Measurements from ENCODE around the gene IQSEC1.

DNA sequence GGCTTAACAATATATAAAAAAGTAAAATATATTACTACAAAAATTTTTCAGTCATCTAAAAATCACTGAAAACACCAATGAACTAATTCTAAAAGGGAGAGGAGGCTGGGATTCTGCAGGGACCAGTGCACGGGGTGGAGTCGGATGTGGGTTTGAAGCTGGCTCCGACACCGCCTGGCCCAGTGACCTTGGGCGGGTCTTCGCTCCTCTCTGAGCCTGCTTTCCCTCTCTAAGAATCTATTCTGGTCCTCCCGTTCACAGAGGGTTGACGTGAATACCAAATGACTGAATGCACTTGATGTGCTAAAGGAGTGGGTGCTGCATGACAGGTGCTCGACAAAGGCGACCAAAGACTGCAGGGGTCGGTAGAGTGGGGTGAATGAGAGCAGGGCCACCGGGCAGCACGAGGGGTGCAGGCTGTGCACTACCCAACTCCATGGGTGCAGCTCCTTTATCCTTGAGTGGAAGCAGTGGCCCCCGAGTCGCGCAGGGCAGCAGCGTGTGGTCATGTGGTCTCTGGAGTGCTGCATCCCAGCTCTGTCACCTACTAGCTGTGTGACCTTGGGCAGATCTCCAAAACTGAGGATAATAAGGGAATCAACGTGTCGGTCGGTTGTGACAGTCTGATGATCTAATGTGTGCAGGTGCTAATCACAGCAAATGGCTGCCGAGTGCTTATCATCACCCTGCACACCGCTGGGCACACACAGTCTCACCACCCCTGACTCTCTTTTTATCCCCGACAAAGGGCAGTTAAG is 8.6 kb upstream of the IQSEC1 start:
- TF ChIP-seq, protein P1, sequence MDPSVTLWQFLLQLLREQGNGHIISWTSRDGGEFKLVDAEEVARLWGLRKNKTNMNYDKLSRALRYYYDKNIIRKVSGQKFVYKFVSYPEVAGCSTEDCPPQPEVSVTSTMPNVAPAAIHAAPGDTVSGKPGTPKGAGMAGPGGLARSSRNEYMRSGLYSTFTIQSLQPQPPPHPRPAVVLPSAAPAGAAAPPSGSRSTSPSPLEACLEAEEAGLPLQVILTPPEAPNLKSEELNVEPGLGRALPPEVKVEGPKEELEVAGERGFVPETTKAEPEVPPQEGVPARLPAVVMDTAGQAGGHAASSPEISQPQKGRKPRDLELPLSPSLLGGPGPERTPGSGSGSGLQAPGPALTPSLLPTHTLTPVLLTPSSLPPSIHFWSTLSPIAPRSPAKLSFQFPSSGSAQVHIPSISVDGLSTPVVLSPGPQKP (IDR thresholded peaks at IDR 0.05; ENCODE audit: low read depth, low read length) = no peak
- no peak for TF ChIP-seq CHD2 (IDR thresholded peaks at IDR 0.05; ENCODE audit: low read length, partially characterized antibody)
- no peak for TF ChIP-seq POLR2A (IDR thresholded peaks at IDR 0.05; ENCODE audit: low read length)
- TF ChIP-seq RAD21 (conservative IDR thresholded peaks at IDR 0.05 in 1 of 2, IDR thresholded peaks at IDR 0.05 in 1 of 2) = no peak
- TF ChIP-seq, protein P2, sequence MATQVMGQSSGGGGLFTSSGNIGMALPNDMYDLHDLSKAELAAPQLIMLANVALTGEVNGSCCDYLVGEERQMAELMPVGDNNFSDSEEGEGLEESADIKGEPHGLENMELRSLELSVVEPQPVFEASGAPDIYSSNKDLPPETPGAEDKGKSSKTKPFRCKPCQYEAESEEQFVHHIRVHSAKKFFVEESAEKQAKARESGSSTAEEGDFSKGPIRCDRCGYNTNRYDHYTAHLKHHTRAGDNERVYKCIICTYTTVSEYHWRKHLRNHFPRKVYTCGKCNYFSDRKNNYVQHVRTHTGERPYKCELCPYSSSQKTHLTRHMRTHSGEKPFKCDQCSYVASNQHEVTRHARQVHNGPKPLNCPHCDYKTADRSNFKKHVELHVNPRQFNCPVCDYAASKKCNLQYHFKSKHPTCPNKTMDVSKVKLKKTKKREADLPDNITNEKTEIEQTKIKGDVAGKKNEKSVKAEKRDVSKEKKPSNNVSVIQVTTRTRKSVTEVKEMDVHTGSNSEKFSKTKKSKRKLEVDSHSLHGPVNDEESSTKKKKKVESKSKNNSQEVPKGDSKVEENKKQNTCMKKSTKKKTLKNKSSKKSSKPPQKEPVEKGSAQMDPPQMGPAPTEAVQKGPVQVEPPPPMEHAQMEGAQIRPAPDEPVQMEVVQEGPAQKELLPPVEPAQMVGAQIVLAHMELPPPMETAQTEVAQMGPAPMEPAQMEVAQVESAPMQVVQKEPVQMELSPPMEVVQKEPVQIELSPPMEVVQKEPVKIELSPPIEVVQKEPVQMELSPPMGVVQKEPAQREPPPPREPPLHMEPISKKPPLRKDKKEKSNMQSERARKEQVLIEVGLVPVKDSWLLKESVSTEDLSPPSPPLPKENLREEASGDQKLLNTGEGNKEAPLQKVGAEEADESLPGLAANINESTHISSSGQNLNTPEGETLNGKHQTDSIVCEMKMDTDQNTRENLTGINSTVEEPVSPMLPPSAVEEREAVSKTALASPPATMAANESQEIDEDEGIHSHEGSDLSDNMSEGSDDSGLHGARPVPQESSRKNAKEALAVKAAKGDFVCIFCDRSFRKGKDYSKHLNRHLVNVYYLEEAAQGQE (IDR thresholded peaks at IDR 0.05) = no peak
- TF ChIP-seq HDAC2 (IDR thresholded peaks at IDR 0.05) = no peak
- no peak for TF ChIP-seq JUN (IDR thresholded peaks at IDR 0.05)
- TF ChIP-seq, protein P3, sequence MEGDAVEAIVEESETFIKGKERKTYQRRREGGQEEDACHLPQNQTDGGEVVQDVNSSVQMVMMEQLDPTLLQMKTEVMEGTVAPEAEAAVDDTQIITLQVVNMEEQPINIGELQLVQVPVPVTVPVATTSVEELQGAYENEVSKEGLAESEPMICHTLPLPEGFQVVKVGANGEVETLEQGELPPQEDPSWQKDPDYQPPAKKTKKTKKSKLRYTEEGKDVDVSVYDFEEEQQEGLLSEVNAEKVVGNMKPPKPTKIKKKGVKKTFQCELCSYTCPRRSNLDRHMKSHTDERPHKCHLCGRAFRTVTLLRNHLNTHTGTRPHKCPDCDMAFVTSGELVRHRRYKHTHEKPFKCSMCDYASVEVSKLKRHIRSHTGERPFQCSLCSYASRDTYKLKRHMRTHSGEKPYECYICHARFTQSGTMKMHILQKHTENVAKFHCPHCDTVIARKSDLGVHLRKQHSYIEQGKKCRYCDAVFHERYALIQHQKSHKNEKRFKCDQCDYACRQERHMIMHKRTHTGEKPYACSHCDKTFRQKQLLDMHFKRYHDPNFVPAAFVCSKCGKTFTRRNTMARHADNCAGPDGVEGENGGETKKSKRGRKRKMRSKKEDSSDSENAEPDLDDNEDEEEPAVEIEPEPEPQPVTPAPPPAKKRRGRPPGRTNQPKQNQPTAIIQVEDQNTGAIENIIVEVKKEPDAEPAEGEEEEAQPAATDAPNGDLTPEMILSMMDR (IDR thresholded peaks at IDR 0.05) = no peak
- TF ChIP-seq TFCP2L1 (CRISPR knock-in tag; IDR thresholded peaks at IDR 0.05) = no peak
- no peak for TF ChIP-seq CEBPB (IDR thresholded peaks at IDR 0.05)
- no peak for TF ChIP-seq KDM1A (IDR thresholded peaks at IDR 0.05; ENCODE audit: low read depth)
- TF ChIP-seq POLR2AphosphoS2 (conservative IDR thresholded peaks at IDR 0.05; ENCODE audit: low read length) = no peak
- TF ChIP-seq EP300 (IDR thresholded peaks at IDR 0.05) = no peak

All from A549 (cell line).